HG02852 (cell line): ENCODE data around the gene GIMD1.
"Not testable (repeated sequence)": the region's sequence is repeated elsewhere in the genome, so short reads cannot be mapped to it uniquely, and the experiment has no call there.

Experiments used
- ATAC-seq: cut with Tn5 transposase; IDR thresholded peaks from one replicate; pipeline ENCODE4 v1.9.1; 2021; ENCODE audit warnings: mild to moderate bottlenecking, moderate library complexity; ENCODE audit not compliant: unreplicated experiment

GIMD1 gene

DNA sequence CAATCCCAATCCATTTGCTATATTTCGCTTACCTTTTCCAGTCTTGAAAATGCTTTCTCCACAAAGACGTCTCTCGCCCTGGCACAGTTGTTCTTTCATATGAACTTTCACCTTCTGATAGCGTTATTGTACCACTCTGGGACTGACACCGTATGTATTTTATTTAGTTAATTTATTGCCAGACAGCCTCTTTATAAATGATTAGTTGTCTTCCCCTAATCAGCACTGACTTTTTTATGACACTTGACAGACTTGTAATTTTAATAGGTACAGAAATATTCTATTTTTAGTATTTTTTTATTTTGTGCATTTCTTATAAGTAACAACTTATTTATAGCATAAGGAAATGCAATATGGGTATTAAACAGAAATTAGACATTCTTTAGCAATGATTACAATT, at the start of gene GIMD1:
TSS of gene GIMD1 (minus strand) at position 101 of the 400 bp plus-strand sequence. CDS start 1,343 bp downstream, outside the sequence.
- no peak for ATAC-seq

DNA sequence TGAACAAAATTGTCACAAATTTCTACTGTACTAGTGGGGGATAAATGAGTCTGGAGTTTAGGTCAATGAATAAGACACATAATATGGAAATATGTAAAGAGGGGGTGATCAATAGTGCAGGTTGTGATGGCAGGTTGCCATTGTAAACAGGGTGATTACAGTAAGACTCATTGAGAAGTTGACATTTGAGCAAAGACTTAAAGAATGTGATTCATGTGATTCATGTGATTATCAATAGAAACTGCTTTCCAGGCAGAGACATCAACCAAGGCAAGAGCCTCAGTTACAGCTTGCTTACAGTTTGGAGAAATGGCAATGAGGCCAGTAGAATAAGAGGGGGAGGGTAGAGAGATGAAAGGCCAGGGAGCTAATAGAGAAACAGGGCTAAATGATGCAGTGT, 45.8 kb upstream of the GIMD1 start:
- no peak for ATAC-seq

DNA sequence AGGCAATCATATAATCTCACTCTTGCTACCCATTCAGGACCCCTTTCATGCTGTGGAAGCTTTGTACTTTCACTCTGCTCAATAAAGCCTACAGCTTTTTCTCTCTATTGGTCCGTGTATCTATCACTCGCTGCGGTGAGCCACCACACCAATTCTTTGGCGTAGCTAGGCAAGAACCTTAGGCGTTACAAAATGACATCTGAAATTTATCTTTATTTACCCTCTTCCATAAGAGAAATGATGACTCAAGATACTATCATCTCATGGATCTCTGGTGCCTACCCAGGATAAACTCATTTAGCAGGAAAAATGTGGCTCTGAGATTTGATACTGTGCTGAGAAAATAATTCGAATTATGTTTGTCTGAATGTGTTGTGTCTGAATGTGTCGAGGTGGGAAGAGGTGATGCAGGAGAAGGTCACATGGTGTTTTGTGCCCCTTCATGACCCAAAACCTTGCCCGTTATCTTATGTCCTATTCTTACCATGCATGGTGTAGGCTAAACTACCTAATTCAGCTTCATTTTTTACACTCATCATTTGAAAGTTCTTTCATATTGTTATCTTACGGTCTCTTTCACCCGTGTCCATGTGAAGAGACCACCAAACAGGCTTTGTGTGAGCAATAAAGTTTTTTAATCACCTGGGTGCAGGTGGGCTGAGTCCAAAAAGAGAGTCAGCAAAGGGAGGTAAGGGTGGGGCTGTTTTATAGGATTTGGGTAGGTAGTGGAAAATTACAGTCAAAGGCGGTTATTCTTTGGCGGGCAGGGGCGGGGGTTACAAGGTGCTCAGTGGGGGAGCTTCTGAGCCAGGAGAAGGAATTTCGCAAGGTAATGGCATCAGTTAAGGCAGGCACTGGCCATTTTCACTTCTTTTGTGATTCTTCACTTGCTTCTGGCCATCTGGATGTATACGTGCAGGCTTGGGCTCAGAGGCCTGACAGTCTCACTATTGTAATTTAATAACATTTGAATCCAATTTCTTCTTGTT, 41.6 kb upstream of the GIMD1 start:
- ATAC-seq: no peak

DNA sequence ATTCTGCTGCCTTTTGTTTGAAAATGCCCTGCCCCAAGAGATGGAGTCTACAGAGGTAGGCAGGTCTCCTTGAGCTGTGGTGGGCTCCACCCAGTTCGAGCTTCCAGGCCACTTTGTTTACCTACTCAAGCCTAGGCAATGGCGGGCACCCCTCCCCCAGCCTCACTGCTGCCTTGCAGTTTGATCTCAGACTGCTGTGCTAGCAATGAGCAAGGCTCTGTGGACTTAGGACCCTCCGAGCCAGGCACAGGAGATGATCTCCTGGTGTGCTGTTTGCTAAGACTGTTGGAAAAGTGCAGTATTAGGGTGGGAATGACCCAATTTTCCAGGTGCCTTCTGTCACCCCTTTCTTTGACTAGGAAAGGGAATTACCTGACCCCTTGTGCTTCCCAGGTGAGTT, 39.4 kb upstream of the GIMD1 start:
- ATAC-seq: not testable (repeated sequence)

DNA sequence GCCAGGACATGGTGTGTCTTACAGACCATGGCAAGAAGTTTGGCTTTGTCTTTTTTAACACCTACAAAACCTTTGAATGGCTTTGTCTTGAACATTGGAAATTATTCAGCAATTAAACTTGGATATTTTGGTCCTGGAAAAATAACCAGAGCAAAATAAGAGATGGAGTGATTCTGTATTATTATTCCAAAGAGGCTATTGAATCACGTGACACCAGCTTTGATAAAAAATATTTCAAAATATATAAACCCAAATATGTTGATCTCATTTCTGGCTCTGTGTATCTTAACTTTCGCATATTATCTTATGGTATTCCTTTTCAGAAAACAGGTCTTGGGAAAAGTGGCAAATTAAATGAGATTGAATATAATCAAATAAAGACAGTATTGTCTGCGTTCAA, 32.6 kb upstream of the GIMD1 start:
- no peak for ATAC-seq

DNA sequence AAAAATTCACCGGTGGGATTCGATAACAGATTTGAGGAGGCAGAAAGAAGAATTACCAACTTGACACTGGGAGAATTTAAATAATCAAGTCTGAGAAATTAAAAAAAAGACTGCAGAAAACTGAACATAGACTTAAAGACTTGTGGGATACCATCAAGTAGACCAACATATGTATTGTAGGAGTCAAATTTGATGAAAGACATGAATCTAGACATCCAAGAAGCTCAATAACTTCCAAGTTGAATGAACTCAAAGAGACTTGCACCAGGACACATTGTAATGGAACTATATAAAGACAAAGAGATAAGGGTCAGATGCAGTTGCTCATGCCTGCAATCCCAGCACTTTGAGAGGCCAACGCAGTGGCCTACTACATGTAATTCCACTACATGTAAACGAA, 30.3 kb upstream of the GIMD1 start:
- not testable (repeated sequence) for ATAC-seq

DNA sequence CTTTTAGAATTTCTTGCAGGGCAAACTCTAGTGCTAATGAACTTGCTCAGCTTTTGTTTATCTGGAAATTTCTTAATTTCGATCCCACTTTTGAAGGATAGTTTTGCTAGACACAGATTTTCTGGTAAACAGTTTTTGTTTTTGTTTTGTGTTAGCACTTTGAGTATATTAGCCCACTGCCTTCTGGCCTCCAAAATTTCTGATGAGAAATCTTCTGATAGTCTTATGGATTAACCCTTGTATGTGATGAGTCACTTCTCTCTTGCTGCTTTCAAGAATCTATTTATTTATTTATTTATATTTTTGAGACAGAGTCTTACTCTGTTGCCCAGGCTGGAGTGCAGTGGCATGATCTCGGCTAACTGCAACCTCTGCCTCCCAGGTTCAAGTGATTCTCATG, 27.0 kb upstream of the GIMD1 start:
- ATAC-seq: no peak

DNA sequence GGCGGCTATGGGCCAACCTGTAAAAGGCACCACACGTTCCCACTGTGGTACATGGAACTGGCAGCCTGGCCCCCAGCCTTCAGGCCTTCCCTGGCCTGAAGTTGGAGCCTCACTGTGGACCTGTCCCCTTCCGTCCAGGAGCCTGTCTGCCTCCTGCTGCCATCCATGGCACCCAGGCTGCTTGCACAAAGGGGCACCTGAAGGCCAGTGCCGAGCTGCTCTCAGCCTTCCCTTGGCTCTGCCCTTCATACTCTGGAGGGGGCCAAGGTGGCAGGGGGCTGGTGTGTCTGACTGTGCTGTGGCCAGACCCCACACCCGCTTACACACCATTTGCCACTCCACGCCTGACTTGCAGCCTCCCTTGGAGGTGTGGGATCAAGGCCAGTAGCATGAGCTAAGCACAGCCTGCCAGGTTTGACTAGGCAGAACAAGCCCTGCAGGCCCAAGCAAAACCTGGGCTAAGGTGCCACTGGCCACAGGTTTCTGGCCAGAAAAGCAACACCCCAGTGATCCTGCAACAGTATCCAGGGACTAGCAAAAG, 17.3 kb upstream of the GIMD1 start:
- ATAC-seq: no peak

DNA sequence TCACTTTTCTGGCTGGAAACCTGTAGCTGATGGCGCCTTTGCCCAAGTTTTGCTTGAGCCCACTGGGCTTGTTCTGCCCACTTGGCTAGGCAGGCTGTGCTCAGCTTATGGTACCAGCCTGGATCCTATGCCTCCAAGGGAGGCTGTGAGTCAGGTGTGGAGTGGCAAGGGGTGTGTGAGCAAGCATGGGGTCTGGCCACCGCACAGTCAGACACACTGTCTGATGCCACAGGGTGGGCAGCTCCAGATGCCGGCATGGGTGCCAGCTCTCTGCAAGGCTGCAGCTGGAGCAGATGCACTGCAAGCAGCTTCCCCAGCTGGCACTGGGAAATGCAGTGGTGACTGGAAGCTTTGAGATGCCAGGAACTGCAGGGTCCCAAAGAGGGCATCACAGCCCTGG, 16.3 kb upstream of the GIMD1 start:
- no peak for ATAC-seq

DNA sequence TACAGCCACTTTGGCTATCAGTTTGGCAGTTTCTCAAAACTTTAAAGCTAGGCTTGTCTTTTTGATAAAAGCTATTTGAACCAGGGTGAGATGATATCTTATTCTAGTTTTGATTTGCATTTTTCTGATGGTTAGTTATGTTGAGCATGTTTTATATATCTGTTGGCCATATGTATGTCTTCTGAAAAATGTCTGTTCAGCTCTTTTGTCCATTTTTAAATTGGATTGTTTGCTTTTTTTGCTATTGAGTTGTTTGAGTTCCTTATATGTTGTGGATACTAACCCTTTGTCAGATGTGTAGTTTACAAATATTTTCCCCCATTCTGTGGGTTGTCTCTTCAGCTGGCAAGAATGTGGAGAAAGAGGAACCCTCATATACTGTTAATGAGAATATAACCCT, 11.6 kb upstream of the GIMD1 start:
- no peak for ATAC-seq

DNA sequence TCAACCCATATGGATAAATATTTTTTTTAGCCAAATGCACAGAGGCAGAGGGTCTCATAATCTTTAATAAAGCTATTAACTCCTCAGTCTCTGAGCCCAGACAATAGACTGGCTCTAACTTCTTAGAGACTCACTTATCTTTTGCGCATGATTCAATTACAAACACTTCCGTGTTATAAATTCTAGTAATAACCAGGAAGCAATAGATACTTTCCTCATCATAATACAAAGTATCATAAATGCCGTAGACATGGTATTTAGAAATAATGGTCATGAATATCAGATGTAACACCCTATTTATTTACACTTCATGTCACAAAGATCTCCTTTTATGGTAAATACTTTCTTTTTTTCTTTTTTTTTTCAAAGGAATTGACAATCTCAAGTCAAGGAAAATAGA, 4.4 kb upstream of the GIMD1 start:
- no peak for ATAC-seq

DNA sequence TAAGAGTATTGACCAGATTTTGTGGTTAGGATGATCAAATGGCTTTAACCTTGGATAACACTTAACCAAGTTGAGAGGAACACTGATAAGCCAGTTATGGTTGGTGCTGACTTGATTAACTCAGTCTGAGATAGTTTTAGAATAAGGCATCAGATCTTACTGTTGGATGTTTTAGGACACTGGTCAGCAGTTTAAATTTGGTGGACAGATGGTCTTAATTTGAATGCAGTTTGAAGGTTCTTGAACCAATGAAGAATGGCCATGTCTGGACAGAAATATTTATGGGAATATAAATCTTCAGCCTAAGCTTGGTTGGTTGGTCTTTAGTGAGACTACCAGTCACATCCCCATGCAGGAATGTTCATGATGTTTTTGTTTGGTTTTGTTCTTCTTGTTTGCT, 2.6 kb upstream of the GIMD1 start:
- ATAC-seq: no peak

DNA sequence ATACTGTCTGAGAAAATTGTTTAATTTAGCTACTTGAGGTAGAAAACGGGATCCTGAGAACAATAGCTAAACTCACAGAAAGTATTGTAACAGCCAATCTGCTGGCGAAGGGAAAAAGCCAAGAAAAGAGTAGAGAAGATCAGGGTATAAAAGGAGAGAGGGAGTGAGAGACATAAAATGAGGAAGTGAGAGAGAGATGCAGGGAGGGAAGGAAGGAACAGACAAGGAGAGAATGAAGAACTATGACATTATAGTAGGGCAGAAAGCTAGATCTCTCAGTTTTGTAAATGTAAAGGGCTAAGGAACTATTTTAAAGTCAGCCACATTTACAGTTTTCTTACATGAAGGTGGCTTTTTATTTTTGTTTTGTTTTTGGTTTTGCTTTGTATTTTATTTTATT, 1.6 kb upstream of the GIMD1 start:
- ATAC-seq: no peak

DNA sequence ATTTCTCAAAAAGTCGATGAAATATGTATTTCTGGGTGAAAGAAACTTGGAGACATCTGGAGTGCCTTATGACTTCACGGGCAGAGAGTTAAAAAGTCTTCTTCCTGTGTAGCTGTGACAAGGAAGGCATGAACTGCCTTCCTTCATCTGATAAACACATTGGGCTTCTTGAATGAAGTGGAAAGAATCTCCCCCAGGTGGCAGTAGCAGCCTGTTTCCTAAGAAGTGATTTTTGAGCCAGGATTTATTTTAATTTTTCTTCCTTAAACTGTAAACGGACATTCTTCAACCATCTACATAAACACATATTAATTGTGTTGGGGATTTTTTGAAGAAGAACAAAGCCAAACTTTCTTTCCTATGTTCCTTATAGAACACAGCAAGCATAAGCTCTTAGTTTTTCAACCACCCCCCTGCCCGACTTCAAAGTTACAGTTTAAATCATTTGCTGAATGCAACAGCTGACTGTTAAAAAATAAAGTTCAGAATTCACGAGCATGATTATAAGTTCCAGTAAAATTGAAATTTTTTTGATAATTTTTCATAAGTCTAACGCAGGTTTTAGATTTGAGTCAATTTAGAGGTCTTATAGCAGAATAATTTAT, 980 bp upstream of the GIMD1 start:
- peak; percentile 65 for ATAC-seq

DNA sequence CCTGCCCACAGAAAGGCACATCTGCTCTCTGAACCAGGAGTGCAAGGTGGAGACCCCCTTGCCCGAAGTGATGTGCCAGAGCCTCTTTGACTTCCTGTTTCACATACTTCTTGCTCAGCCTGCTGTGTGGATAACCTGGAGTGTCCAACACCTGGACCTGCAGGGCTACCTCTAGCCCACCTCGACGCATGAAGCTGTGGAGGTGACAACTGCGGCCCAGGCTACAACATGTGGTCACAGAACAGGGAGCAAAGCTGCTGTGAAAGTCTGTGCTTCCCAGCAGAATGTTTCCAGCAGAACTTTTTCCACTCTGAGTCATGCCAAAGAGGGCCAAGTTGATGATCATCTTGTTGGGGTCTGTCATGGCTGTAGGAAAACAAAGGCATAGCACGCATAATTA, 1.5 kb downstream of the GIMD1 start:
- no peak for ATAC-seq

DNA sequence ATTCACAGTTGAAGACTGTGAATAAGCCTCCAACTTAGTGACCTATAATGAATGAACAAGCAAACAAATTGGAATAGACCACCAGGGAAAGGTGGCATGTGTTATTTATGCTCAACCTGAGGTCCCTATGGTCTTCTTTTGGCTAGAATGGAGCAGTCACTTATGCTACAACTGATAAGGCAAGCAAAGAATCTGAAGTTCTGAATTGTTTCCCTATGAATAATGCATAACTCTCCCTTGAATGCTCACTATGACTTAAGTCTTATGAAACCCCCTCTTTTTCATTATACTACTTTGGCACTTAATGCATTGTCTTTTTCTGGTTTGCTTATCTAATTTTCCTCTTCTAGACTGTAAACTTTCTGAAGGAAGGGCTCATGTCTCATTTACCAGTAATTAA, 2.6 kb downstream of the GIMD1 start:
- ATAC-seq: no peak

DNA sequence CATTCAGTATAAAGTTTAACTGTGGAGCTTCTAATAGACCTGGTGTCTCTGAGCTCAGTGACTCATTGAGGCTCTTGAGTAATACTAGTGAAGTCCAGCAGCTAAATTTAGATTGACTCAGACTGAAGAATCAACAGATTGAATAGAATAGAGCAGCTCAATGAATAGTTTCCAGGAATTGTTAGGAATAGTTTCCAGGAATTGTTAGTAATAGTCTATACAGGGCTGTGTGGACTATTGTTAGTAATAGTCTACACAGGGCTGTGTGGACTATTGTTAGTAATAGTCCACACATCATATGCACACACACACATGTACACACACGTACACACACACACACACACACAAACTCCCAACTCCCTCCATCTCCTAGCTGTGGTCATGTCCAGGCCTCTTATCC, 3.0 kb downstream of the GIMD1 start:
- no peak for ATAC-seq

DNA sequence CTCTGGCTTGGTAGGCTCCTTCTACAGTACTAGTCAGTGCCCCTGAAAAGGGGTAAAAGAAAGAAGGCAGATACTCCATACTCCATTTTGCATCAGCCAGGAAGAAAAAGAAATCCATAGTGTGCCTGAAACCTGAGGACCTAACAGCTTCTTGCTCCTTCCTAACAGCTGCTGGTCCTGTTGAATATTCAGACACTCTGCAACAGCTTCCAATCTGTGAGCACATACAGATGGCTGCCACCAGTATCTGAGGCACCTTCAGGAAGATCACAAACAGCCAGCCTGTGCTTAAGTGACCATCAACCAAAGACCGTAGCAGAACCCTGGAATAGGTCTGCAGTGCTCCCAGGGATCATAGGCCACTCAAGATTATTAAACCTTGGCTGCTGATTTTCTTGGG, 4.3 kb downstream of the GIMD1 start:
- no peak for ATAC-seq

DNA sequence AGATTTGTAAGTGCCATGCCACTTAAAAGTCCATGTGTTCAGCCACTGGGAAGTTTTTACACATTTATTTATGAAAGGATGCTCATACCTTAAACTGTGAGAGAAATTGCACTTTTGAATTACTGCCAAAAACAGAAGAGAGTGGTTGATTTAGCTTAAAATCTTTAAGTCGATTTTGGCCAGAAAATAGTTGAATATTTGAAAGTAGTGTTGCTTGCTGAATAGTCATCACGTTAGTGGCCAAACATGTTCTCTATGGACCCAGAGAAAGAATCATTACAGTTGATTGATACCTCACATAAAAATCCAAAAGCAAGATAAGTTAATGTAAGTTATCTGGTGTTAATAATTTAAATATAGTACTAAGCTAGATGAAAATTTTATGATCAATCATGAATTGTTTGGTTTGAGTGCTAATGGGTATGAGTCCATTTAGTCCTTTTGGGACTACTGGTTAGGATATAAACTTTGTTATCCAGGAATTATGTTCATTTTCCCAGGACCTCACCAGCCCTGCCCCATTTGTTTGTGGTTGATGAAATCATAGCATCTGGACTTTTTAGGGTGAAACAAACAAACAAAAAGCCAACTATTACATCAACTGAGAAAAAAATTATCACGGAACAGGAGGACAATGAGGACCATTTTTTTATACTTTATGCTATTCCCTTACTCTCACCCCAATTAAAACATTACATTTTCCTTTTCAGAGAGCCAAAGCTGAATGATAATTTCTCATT, 6.3 kb downstream of the GIMD1 start:
- ATAC-seq: no peak

DNA sequence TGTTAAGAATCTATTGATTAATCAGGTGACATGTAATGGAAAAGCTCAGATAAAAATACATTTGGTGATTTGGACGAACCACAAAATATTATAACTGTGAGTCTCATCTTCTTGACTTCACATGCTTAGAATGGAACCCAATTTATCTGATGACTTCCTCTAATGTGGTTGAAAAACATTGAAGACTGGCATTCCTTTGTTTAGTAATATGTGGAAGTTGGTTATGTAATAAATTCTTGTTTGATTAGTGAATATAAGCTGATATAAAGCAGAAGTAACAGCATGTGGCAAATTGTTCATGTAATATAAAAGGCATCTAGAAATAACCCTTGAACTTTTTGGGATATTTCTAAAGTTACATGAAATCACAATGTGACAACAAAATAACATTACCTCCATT, 9.7 kb downstream of the GIMD1 start:
- no peak for ATAC-seq

DNA sequence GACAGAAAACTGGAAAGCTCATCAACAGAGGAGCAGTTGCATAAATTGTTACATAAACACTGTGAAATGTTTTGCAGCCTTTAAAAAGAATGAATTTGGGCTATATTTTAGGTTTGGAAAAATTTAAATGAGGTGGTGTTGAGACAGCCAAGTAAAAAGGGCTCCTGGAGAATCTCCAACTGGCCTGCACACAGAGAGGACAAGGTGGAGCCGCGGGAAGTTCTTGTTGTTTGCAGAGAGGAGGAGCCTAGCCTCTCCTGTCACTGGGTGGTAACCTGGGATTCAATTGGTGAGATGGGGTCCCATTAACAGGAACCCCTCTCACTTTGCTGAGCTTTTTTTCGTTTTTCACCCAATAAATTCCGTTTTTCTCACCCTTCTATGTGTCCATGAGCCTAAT, 13.4 kb downstream of the GIMD1 start:
- no peak for ATAC-seq
